PFSK-1 (cell line): ENCODE measurements around the gene RHBDD1.

Source experiments
- FOXP2 ChIP-seq: optimal IDR thresholded peaks from 2 replicates; pipeline ENCODE3; 2011; ENCODE audit warnings: borderline replicate concordance, control low read depth, inconsistent platforms; ENCODE audit not compliant: insufficient read depth; ENCODE audit errors: extremely low read length, extremely low read depth
- POLR2AphosphoS5 ChIP-seq: IDR thresholded peaks from 2 replicates; pipeline ENCODE4 v1.6.1; 2012; ENCODE audit warnings: low read depth, mild to moderate bottlenecking, control low read depth, low read length, moderate library complexity
- SIN3A ChIP-seq: IDR thresholded peaks from 2 replicates; pipeline ENCODE4 v1.6.1; 2012; ENCODE audit warnings: mild to moderate bottlenecking, low read length, moderate library complexity, borderline replicate concordance; ENCODE audit not compliant: insufficient read depth
- TAF1 ChIP-seq: IDR thresholded peaks from 2 replicates; pipeline ENCODE4 v1.6.1; 2012; ENCODE audit warnings: low read length, control low read depth, borderline replicate concordance; ENCODE audit not compliant: insufficient read depth
- TF ChIP-seq, protein P1 (sequence below), 2 experiments: IDR thresholded peaks; 2 replicates each; pipeline versions ENCODE4 v1.6.1 to v1.8.0; 2011 to 2012; ENCODE audit warnings: low read depth in 2 of 2, low read length in 2 of 2, control low read depth in 1 of 2, inconsistent platforms in 1 of 2, mild to moderate bottlenecking in 1 of 2, moderate library complexity in 1 of 2; ENCODE audit not compliant: insufficient read depth in 1 of 2

The RHBDD1 gene

GRCh38 chr2:226913641-226914040, 77.8 kb downstream of the RHBDD1 start:
- TF ChIP-seq, protein P1, sequence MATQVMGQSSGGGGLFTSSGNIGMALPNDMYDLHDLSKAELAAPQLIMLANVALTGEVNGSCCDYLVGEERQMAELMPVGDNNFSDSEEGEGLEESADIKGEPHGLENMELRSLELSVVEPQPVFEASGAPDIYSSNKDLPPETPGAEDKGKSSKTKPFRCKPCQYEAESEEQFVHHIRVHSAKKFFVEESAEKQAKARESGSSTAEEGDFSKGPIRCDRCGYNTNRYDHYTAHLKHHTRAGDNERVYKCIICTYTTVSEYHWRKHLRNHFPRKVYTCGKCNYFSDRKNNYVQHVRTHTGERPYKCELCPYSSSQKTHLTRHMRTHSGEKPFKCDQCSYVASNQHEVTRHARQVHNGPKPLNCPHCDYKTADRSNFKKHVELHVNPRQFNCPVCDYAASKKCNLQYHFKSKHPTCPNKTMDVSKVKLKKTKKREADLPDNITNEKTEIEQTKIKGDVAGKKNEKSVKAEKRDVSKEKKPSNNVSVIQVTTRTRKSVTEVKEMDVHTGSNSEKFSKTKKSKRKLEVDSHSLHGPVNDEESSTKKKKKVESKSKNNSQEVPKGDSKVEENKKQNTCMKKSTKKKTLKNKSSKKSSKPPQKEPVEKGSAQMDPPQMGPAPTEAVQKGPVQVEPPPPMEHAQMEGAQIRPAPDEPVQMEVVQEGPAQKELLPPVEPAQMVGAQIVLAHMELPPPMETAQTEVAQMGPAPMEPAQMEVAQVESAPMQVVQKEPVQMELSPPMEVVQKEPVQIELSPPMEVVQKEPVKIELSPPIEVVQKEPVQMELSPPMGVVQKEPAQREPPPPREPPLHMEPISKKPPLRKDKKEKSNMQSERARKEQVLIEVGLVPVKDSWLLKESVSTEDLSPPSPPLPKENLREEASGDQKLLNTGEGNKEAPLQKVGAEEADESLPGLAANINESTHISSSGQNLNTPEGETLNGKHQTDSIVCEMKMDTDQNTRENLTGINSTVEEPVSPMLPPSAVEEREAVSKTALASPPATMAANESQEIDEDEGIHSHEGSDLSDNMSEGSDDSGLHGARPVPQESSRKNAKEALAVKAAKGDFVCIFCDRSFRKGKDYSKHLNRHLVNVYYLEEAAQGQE (IDR thresholded peaks at IDR 0.05; ENCODE audit: insufficient read depth in 1 of 2, low read depth in 2 of 2, low read length in 2 of 2), result no peak
- TF ChIP-seq FOXP2 (no peak), TAF1 (no peak)

- no peak for TF ChIP-seq SIN3A
- TF ChIP-seq, protein P1 (IDR thresholded peaks at IDR 0.05; ENCODE audit: insufficient read depth in 1 of 2, low read depth in 2 of 2, low read length in 2 of 2), result no peak
Observed at GRCh38 chr2:226915846-226916360, 80.0 kb downstream of the RHBDD1 start.

DNA sequence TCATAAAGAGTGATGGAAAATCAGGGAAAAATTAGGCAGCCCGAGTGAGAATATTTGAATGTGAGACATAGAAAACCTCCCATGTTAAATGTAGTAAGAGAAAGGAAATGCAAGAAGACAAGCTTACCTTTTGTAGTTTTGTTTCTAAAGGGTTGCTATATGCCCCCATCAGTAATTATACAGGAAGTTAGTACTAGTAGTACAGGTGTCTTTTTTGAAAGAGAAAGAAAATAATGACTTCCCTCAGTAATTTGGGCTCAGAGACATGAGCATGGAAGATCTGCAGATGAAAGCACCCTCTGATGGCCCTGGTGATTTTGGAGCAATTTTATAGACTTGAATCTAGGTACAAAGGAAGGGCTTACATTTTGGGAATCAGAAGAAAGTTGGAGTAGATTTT, 80.8 kb downstream of the RHBDD1 start:
- TF ChIP-seq SIN3A (no peak), FOXP2 (no peak)

DNA sequence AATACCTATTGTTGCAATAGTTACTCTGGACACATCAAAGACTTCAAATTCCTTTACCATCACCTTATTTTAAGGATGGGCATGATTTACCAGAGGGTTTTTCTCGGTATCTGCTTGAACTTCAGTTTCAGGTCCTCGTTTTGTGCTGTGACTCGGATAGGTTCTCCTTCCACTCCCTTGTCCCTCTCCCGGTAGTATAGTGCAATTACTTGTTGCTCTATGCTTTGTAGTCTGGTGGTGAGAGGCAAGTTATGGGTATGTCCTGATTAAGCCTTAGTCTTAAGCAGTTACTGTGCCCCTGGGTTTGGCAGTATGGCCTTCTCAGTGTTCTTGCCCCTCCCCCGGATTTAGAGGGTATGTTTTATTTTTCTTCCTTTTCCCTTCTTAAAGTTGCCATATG, 96.6 kb downstream of the RHBDD1 start:
- TF ChIP-seq POLR2AphosphoS5, result no peak
- TF ChIP-seq, protein P1 (IDR thresholded peaks at IDR 0.05; ENCODE audit: insufficient read depth in 1 of 2, low read depth in 2 of 2, low read length in 2 of 2), result no peak
- TF ChIP-seq FOXP2, result no peak
- TF ChIP-seq TAF1, result no peak
- no peak for TF ChIP-seq SIN3A

- TF ChIP-seq FOXP2 (no peak), POLR2AphosphoS5 (no peak), TAF1 (no peak), SIN3A (no peak)
- TF ChIP-seq, protein P1 (IDR thresholded peaks at IDR 0.05; ENCODE audit: insufficient read depth in 1 of 2, low read depth in 2 of 2, low read length in 2 of 2), result no peak
Observed at GRCh38 chr2:226934546-226935201, 98.8 kb downstream of the RHBDD1 start.
